HG03103 (cell line): ENCODE measurements around the gene SELENON.

Experiments
- ATAC-seq: cut with Tn5 transposase; IDR thresholded peaks from one replicate; pipeline ENCODE4 v1.9.1; 2021; ENCODE audit warnings: low read depth; ENCODE audit not compliant: unreplicated experiment

The SELENON gene

GRCh38 chr1:25792115-25792514 is 7.9 kb upstream of the SELENON start:
- no peak for ATAC-seq

GRCh38 chr1:25793585-25794170 is 6.3 kb upstream of the SELENON start:
- no peak for ATAC-seq

GRCh38 chr1:25794325-25794724 is 5.7 kb upstream of the SELENON start:
- ATAC-seq, result no peak

- no peak for ATAC-seq
Observed at GRCh38 chr1:25795211-25795610, 4.8 kb upstream of the SELENON start.

- ATAC-seq, result no peak
Observed at GRCh38 chr1:25795946-25796810, 3.8 kb upstream of the SELENON start.

- no peak for ATAC-seq
Observed at GRCh38 chr1:25796811-25797458, 3.1 kb upstream of the SELENON start.

- ATAC-seq, result no peak
Observed at GRCh38 chr1:25797939-25798338, 2.1 kb upstream of the SELENON start.

- no peak for ATAC-seq
Observed at GRCh38 chr1:25798666-25799351, 1.2 kb upstream of the SELENON start.

- ATAC-seq, result no peak
Observed at GRCh38 chr1:25799352-25799934, 550 bp upstream of the SELENON start.

- ATAC-seq, result no peak
Observed at GRCh38 chr1:25800703-25801377, 847 bp downstream of the SELENON start.

- no peak for ATAC-seq
Observed at GRCh38 chr1:25802915-25803314, 2.9 kb downstream of the SELENON start.

GRCh38 chr1:25803368-25803767 is 3.4 kb downstream of the SELENON start:
- ATAC-seq, result no peak

GRCh38 chr1:25804244-25804963 is 4.4 kb downstream of the SELENON start:
- ATAC-seq, result no peak

GRCh38 chr1:25804964-25805862 is 5.2 kb downstream of the SELENON start:
- no peak for ATAC-seq

- ATAC-seq, result no peak
Observed at GRCh38 chr1:25805863-25806225, 5.9 kb downstream of the SELENON start.

- ATAC-seq, result no peak
Observed at GRCh38 chr1:25806418-25806817, 6.4 kb downstream of the SELENON start.

GRCh38 chr1:25807480-25808390 is 7.7 kb downstream of the SELENON start:
- no peak for ATAC-seq
